Testis (tissue), 3 donors: ENCODE data around the gene BARX2. TPM values are rescaled to one million over a fixed set of nuclear protein-coding genes. Genes with fewer than 3 reads are reported as not detected.

Experiments
- DNase-seq: peaks from one replicate; pipeline ENCODE4 v3.0.0-alpha.2; 2019
- H3K27ac ChIP-seq, 2 donors: fragments of 200-600 bp; sonication (generic); one replicate each; pipeline ENCODE4 v1.5.1; 2019
- H3K27me3 ChIP-seq: fragments of 200-600 bp; sonication (generic); one replicate; pipeline ENCODE4 v1.5.1; 2019
- H3K36me3 ChIP-seq: fragments of 200-600 bp; sonication (generic); one replicate; pipeline ENCODE4 v1.5.1; 2017; ENCODE audit warnings: low read depth; ENCODE audit errors: missing control alignments
- H3K4me1 ChIP-seq: fragments of 200-600 bp; sonication (generic); one replicate; pipeline ENCODE4 v1.5.1; 2019
- H3K4me3 ChIP-seq, 2 donors: fragments of 200-600 bp; sonication (generic); one replicate each; pipeline ENCODE4 v1.5.1; 2017 to 2019
- H3K9me3 ChIP-seq: fragments of 200-600 bp; sonication (generic); one replicate; pipeline ENCODE4 v1.5.1; 2017
- CTCF ChIP-seq, 3 experiments: fragments of 450-650 bp in 2 of 3; fragments of 200-600 bp in 1 of 3; sonication (generic) in 1 of 3; IDR thresholded peaks; one replicate each; pipeline ENCODE4 v1.5.1; 2016 to 2019; ENCODE audit warnings: antibody characterized with exemption in 3 of 3, mild to moderate bottlenecking in 2 of 3, moderate library complexity in 1 of 3
- POLR2A ChIP-seq: fragments of 450-650 bp; IDR thresholded peaks from one replicate; pipeline ENCODE4 v1.6.1; 2017; ENCODE audit warnings: antibody characterized with exemption, mild to moderate bottlenecking, moderate library complexity
- WGBS, 2 donors: methylation state at CpG; one replicate each; pipeline ENCODE4 v1.1.5; 2018; 5-methylcytosine and 5-hydroxymethylcytosine counted together
- intact Hi-C: fragments of 100-400 bp; cut with DNase I; formaldehyde crosslinking; loops from one replicate; pipeline ENCODE4 v1.15.1; 2023; ENCODE audit warnings: low total_unique reads
- polyA plus RNA-seq: library from polyadenylated mRNA; stranded (reverse); fragments of 350-450 nt; fragmentation: Illumina TruSeq; extraction: RNeasy Lipid Tissue Mini Kit (QIAGEN cat#74804); gene quantifications from one replicate; pipeline ENCODE4 v1.2.3, GENCODE V29; 2014; ENCODE audit warnings: low read depth, low replicate concordance; ENCODE audit not compliant: insufficient read depth
- total RNA-seq, 2 donors: library from RNA; depleted of rRNA; stranded (reverse); fragments of >200 nt; gene quantifications; one replicate each; pipeline ENCODE4 v1.2.3, GENCODE V29; 2016

The BARX2 gene
- total and polyA plus RNA-seq, 3 donors from 2014 or later, result 4.3 to 5.0 (median 4.5) TPM

- DNase-seq, result no peak
- Histone ChIP-seq H3K27me3 (no peaks in the 10 kb centered on the region), H3K4me3 (no peak overlapping the region), H3K36me3 (no peaks in the 10 kb centered on the region), H3K27ac (no peak overlapping the region), H3K9me3 (no peaks in the 10 kb centered on the region), H3K4me1 (no peaks in the 10 kb centered on the region)
- intact Hi-C loops, result no loop called here
- WGBS, 2 donors, result 72 to 88% methylated on average over 1 of the region's 1 CpG
- TF ChIP-seq CTCF (IDR thresholded peaks at IDR 0.05) (no peak), POLR2A (no peak)
These were observed 113.6 kb downstream of the BARX2 start for GRCh38 chr11:129489249-129489648.

GRCh38 chr11:129490004-129490403 lies 114.4 kb downstream of the BARX2 start:
- Histone ChIP-seq H3K4me3 (no peak overlapping the region), H3K27me3 (no peaks in the 10 kb centered on the region), H3K4me1 (no peaks in the 10 kb centered on the region), H3K36me3 (no peaks in the 10 kb centered on the region), H3K27ac (no peak overlapping the region), H3K9me3 (no peaks in the 10 kb centered on the region)
- intact Hi-C loops, result no loop called here
- no peak for DNase-seq
- TF ChIP-seq CTCF (IDR thresholded peaks at IDR 0.05) (no peak), POLR2A (no peak)
- WGBS, 2 donors, result 84 to 89% methylated on average over 6 of the region's 6 CpGs

- Histone ChIP-seq H3K4me1 (no peaks in the 10 kb centered on the region), H3K27ac (no peak overlapping the region), H3K4me3 (no peak overlapping the region), H3K27me3 (no peaks in the 10 kb centered on the region), H3K36me3 (no peaks in the 10 kb centered on the region), H3K9me3 (no peaks in the 10 kb centered on the region)
- intact Hi-C loops, result no loop called here
- no peak for DNase-seq
- TF ChIP-seq CTCF (IDR thresholded peaks at IDR 0.05) (no peak), POLR2A (no peak)
- 90 to 93% methylated on average over 4 to 8 of the region's 8 CpGs for WGBS, 2 donors
These were observed 118.1 kb downstream of the BARX2 start for GRCh38 chr11:129493746-129494145.

Other genes with a start within 250 kb of the BARX2 start
- 10 to 100 TPM; 53.8 to 58.1 TPM for gene ARHGAP32, start 183.5 kb upstream of the BARX2 start, total RNA-seq
- 33.0 TPM for gene ARHGAP32, start 183.5 kb upstream of the BARX2 start, polyA plus RNA-seq